ENCODE data around the gene PLCL2. TPM values are rescaled to one million over a fixed set of nuclear protein-coding genes. Genes with fewer than 3 reads are reported as not detected.

The PLCL2 gene
- total RNA-seq, 1 donor from 2014 or later: 2.5 TPM

DNA sequence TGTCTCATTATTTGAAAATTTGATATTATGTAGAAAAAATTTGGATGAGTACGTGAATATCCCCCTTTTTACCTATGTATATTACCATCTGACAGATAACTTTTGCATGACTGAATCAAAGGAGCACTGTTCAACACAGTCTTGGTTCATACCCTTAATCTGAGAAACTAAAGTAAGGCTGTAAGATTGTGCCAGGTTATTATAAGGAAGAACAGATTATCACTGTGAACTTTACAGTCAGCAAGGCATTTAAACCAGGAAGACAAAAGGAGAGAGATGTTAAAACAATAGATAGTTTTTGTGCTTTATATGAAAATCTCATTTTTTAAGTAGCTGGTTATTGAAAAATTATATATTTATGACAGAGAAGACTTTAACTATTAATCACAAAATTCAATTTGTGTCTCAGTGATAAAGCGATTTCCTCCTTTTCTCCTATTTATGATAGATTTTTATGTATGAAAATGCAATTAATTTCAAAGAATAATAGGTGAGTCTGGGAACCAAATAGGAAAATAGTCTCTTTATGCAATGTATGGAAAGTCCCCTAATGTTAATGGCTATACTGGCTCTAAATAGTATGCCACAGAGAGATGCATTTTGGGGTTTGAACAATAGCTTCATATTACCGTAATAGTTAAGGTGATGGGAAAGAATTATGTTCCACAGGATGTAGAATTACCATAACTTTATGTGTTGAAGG, 33.4 kb downstream of the PLCL2 start:
- Histone ChIP-seq H3K36me3 (ENCODE audit: control insufficient read depth, insufficient read depth, low read length) (no peaks in the 10 kb centered on the region), H3K27me3 (ENCODE audit: control insufficient read depth, insufficient read depth, low read length) (no peaks in the 10 kb centered on the region), H3K4me3 (ENCODE audit: low read depth, low read length) (no peak overlapping the region)
- DNase-seq (ENCODE audit: low read depth): no peak
- TF ChIP-seq, protein P1, sequence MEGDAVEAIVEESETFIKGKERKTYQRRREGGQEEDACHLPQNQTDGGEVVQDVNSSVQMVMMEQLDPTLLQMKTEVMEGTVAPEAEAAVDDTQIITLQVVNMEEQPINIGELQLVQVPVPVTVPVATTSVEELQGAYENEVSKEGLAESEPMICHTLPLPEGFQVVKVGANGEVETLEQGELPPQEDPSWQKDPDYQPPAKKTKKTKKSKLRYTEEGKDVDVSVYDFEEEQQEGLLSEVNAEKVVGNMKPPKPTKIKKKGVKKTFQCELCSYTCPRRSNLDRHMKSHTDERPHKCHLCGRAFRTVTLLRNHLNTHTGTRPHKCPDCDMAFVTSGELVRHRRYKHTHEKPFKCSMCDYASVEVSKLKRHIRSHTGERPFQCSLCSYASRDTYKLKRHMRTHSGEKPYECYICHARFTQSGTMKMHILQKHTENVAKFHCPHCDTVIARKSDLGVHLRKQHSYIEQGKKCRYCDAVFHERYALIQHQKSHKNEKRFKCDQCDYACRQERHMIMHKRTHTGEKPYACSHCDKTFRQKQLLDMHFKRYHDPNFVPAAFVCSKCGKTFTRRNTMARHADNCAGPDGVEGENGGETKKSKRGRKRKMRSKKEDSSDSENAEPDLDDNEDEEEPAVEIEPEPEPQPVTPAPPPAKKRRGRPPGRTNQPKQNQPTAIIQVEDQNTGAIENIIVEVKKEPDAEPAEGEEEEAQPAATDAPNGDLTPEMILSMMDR (IDR thresholded peaks at IDR 0.05; ENCODE audit: insufficient read depth, low read length, poor library complexity, severe bottlenecking): no peak

DNA sequence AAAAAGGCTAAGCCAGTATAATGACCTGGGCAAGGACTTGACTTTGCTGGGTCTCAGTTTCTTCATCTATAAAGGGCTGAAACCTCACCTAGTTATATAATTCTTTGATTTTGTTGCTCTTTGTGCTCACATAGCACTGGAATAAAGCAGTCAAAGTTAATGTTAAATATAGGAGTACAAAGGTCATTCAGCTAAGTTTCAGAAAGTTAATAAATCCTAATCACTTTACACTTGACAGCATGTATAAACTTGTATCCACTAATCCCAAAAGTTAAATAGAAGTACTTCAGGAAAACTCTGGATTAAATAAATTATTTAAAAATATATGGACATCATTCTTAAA, 33.9 kb downstream of the PLCL2 start:
- Histone ChIP-seq H3K4me3 (ENCODE audit: low read depth, low read length) (no peak overlapping the region), H3K36me3 (ENCODE audit: control insufficient read depth, insufficient read depth, low read length) (no peaks in the 10 kb centered on the region), H3K27me3 (ENCODE audit: control insufficient read depth, insufficient read depth, low read length) (no peaks in the 10 kb centered on the region)
- DNase-seq (ENCODE audit: low read depth): no peak
- TF ChIP-seq, protein P1 (IDR thresholded peaks at IDR 0.05; ENCODE audit: insufficient read depth, low read length, poor library complexity, severe bottlenecking): no peak

DNA sequence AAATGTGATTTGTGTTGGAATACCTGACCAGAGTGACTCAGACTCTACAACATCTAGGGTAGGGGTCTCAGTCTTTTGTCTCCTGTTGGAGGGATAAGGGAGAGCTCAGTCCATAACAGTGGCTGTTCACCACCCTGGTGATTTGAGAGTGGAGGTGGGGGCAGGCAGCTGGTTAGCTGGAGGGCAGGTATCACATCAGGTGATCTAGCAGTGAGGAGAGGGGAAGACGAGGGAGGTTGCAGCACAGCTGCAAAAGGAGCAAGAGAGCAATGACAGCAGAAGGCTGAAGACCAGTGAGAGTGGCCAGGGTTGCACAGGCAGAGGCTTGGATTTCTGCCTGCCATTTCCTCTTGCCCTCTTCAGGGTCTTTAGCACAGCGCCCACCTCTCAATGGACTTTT, 38.4 kb downstream of the PLCL2 start:
- no peaks in the 10 kb centered on the region for H3K36me3 ChIP-seq (ENCODE audit: control insufficient read depth, insufficient read depth, low read length)
- no peaks in the 10 kb centered on the region for H3K27me3 ChIP-seq (ENCODE audit: control insufficient read depth, insufficient read depth, low read length)
- TF ChIP-seq, protein P1 (IDR thresholded peaks at IDR 0.05; ENCODE audit: insufficient read depth, low read length, poor library complexity, severe bottlenecking): no peak
- DNase-seq (ENCODE audit: low read depth): no peak
- no peak overlapping the region for H3K4me3 ChIP-seq (ENCODE audit: low read depth, low read length)

DNA sequence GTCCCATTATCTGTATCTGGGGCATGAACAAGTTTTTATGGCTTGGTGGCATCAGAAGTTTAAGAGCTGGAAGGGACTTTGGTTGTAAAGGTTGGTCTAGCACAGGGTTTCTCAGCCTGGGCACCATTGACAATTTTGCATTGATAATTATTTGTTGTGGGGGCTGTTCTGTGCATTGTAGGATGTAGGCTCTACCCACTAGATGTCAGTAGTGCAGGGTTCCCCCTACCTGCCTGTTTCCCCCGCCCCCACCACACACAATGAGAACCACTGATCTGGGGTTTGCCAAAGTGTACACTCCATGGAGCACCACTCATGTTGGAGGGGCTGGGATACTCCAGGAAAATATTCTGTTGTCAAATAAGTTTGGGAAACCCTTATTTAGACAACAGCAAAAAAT, 42.7 kb downstream of the PLCL2 start:
- TF ChIP-seq, protein P1 (IDR thresholded peaks at IDR 0.05; ENCODE audit: insufficient read depth, low read length, poor library complexity, severe bottlenecking): no peak
- no peak for DNase-seq (ENCODE audit: low read depth)
- Histone ChIP-seq H3K27me3 (ENCODE audit: control insufficient read depth, insufficient read depth, low read length) (no peaks in the 10 kb centered on the region), H3K4me3 (ENCODE audit: low read depth, low read length) (no peak overlapping the region), H3K36me3 (ENCODE audit: control insufficient read depth, insufficient read depth, low read length) (no peaks in the 10 kb centered on the region)

DNA sequence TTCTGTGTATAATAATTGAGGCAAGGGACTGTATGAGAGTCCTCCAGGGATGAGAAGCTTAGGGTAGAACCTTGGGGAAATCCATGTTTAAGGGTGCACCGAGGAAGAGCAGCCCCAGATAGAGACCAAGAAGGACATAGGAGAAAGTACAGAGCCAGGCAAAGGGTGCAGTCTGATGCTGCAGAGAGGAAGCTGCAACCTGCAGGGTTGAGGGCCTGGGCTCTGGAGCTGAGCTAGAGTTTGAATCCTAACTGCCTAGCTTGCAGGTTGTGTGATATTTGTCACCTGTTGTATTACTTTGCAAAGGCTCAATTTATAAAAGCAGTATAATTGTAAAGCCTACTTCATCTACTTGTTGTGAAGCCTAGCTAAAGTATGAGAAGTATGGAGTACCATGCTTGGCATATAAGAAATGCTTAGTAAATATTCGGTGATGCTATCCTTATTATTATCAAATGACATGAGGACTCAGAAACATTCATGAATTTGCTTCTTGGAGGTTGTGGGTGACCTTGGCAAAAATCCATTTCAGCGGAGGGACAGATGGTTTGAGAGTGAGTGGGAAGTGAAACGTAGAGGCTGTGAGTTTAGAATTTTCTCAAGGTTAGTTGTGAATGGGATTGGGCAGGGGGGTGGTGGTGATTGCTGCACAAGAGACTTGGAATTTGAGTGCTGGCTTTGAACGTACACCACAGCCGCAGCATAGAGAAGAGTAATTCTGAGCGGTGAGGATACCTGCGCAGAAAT, 43.8 kb downstream of the PLCL2 start:
- Histone ChIP-seq H3K4me3 (ENCODE audit: low read depth, low read length) (no peak overlapping the region), H3K36me3 (ENCODE audit: control insufficient read depth, insufficient read depth, low read length) (no peaks in the 10 kb centered on the region), H3K27me3 (ENCODE audit: control insufficient read depth, insufficient read depth, low read length) (no peaks in the 10 kb centered on the region)
- no peak for DNase-seq (ENCODE audit: low read depth)
- TF ChIP-seq, protein P1 (IDR thresholded peaks at IDR 0.05; ENCODE audit: insufficient read depth, low read length, poor library complexity, severe bottlenecking): no peak
